PC-9 (cell line): ENCODE measurements around the gene DLG2.

Experiments used
- CTCF ChIP-seq: fragments of 200-600 bp; sonication (generic); conservative IDR thresholded peaks from 2 replicates; pipeline ENCODE4 v1.6.1; 2017; ENCODE audit warnings: mixed run types, antibody characterized with exemption, mild to moderate bottlenecking, moderate library complexity
- EZH2 ChIP-seq: fragments of 200-600 bp; sonication (generic); IDR thresholded peaks from 2 replicates; pipeline ENCODE4 v1.8.0; 2017; ENCODE audit warnings: antibody characterized with exemption, low read depth

- TF ChIP-seq CTCF (no peak), EZH2 (no peak)
These were observed 2009.5 kb downstream of the DLG2 start for GRCh38 chr11:83617671-83618070.
